GM23338 (cell line): Measurements from ENCODE around the gene SCYGR1. TPM values are rescaled to one million over a fixed set of nuclear protein-coding genes. Genes with fewer than 3 reads are reported as not detected.

Experiments used
- ATAC-seq: fragments of 200-7000 bp; cut with Tn5 transposase; 3 replicates; pipeline ENCODE4 v1.9.1; 2020
- DNase-seq: peaks from one replicate; pipeline ENCODE4 v3.0.0-alpha.2; 2015; ENCODE audit warnings: low spot score
- H2AFZ ChIP-seq: fragments of 200-600 bp; sonication (generic); 2 replicates; pipeline ENCODE4 v1.8.0; 2016; ENCODE audit warnings: antibody characterized with exemption, mild to moderate bottlenecking, moderate library complexity
- H3F3A ChIP-seq: fragments of 200-600 bp; sonication (generic); replicated peaks from 2 replicates; pipeline ENCODE4 v1.8.0; 2017; ENCODE audit warnings: antibody characterized with exemption, mixed run types, low read depth
- H3K27ac ChIP-seq: fragments of 200-600 bp; sonication (generic); 2 replicates; pipeline ENCODE4 v1.6.1; 2016; ENCODE audit warnings: low read depth
- H3K27me3 ChIP-seq: fragments of 200-600 bp; sonication (generic); 2 replicates; pipeline ENCODE4 v1.8.0; 2016; ENCODE audit warnings: mild to moderate bottlenecking, mixed run types, moderate library complexity; ENCODE audit not compliant: insufficient read depth
- H3K36me3 ChIP-seq: fragments of 200-600 bp; sonication (generic); 2 replicates; pipeline ENCODE4 v1.8.0; 2016; ENCODE audit warnings: mild to moderate bottlenecking; ENCODE audit not compliant: insufficient read depth
- H3K4me1 ChIP-seq: fragments of 200-600 bp; sonication (generic); 2 replicates; pipeline ENCODE4 v1.8.0; 2016; ENCODE audit warnings: mild to moderate bottlenecking, moderate library complexity; ENCODE audit not compliant: insufficient read depth
- H3K4me2 ChIP-seq: fragments of 200-600 bp; sonication (generic); 2 replicates; pipeline ENCODE4 v1.7.1; 2017; ENCODE audit warnings: mixed run types
- H3K4me3 ChIP-seq: fragments of 200-600 bp; sonication (generic); 2 replicates; pipeline ENCODE4 v1.6.1; 2016; ENCODE audit warnings: mixed run types
- H3K79me2 ChIP-seq: fragments of 200-600 bp; sonication (generic); replicated peaks from 2 replicates; pipeline ENCODE4 v1.8.0; 2017; ENCODE audit warnings: mild to moderate bottlenecking; ENCODE audit not compliant: insufficient read depth
- H3K9me2 ChIP-seq: fragments of 200-600 bp; sonication (generic); 2 replicates; pipeline ENCODE4 v1.8.0; 2017; ENCODE audit not compliant: insufficient read depth
- H4K20me1 ChIP-seq: fragments of 200-600 bp; sonication (generic); replicated peaks from 2 replicates; pipeline ENCODE4 v1.8.0; 2017; ENCODE audit warnings: mild to moderate bottlenecking; ENCODE audit not compliant: insufficient read depth
- H3K27ac Mint-ChIP-seq: 2 replicates; pipeline ENCODE4 v1.8.0; 2020; ENCODE audit warnings: inconsistent platforms, mild to moderate bottlenecking, moderate library complexity, mixed read lengths
- H3K27me3 Mint-ChIP-seq: 3 replicates; pipeline ENCODE4 v1.8.0; 2022; ENCODE audit warnings: low read depth, mild to moderate bottlenecking, moderate library complexity, mixed read lengths, inconsistent platforms; ENCODE audit not compliant: insufficient read depth, poor library complexity
- H3K36me3 Mint-ChIP-seq: 3 replicates; pipeline ENCODE4 v1.8.0; 2021; ENCODE audit warnings: low read depth, mild to moderate bottlenecking, inconsistent platforms, moderate library complexity, mixed read lengths
- H3K4me1 Mint-ChIP-seq: 3 replicates; pipeline ENCODE4 v1.8.0; 2020; ENCODE audit warnings: mild to moderate bottlenecking, inconsistent platforms, mixed read lengths
- H3K4me3 Mint-ChIP-seq: 3 replicates; pipeline ENCODE4 v1.8.0; 2021; ENCODE audit warnings: moderate library complexity, mild to moderate bottlenecking, inconsistent platforms, mixed read lengths
- H3K9me3 Mint-ChIP-seq: 3 replicates; pipeline ENCODE4 v1.8.0; 2020; ENCODE audit warnings: moderate library complexity, mild to moderate bottlenecking, inconsistent platforms, mixed read lengths
- CREB1 ChIP-seq: fragments of 250-450 bp; sonication (Bioruptor Pico); IDR thresholded peaks from 2 replicates; pipeline ENCODE4 v1.5.0; 2020; ENCODE audit warnings: low read depth, mild to moderate bottlenecking, moderate library complexity
- EZH2 ChIP-seq: fragments of 200-600 bp; sonication (generic); IDR thresholded peaks from one replicate; pipeline ENCODE4 v1.8.0; 2017; ENCODE audit warnings: antibody characterized with exemption, mild to moderate bottlenecking, low read depth; ENCODE audit not compliant: unreplicated experiment
- EZH2phosphoT487 ChIP-seq: fragments of 200-600 bp; sonication (generic); IDR thresholded peaks from one replicate; pipeline ENCODE4 v1.8.1; 2018; ENCODE audit warnings: antibody characterized with exemption; ENCODE audit not compliant: unreplicated experiment
- JUNB ChIP-seq: IDR thresholded peaks from one replicate; pipeline ENCODE4 v1.6.1; 2016; ENCODE audit warnings: antibody characterized with exemption; ENCODE audit not compliant: unreplicated experiment
- NANOG ChIP-seq: IDR thresholded peaks from 2 replicates; pipeline ENCODE4 v1.6.1; 2016; ENCODE audit warnings: antibody characterized with exemption, borderline replicate concordance
- POLR2AphosphoS5 ChIP-seq: IDR thresholded peaks from 2 replicates; pipeline ENCODE4 v1.6.1; 2016; ENCODE audit warnings: antibody characterized with exemption, low read depth
- STAT1 ChIP-seq: IDR thresholded peaks from one replicate; pipeline ENCODE4 v1.6.1; 2016; ENCODE audit warnings: antibody characterized with exemption; ENCODE audit not compliant: unreplicated experiment
- ZNF114 ChIP-seq: fragments of 250-450 bp; sonication (Bioruptor Pico); IDR thresholded peaks from 2 replicates; pipeline ENCODE4 v1.5.0; 2020; ENCODE audit warnings: mild to moderate bottlenecking, moderate library complexity
- ZNF331 ChIP-seq: fragments of 250-450 bp; sonication (Bioruptor Pico); IDR thresholded peaks from 2 replicates; pipeline ENCODE4 v1.5.0; 2020; ENCODE audit warnings: low read depth, mild to moderate bottlenecking, moderate library complexity
- polyA plus RNA-seq: library from polyadenylated mRNA; unstranded; fragments of >200 nt; fragmentation: Nextera tagmentation; extraction: Ambion mirVana; gene quantifications from 2 replicates; pipeline ENCODE4 v1.2.1, GENCODE V29; 2016
- total RNA-seq: library from RNA; depleted of rRNA; stranded (reverse); fragments of >200 nt; shearing (Covaris generic); gene quantifications from 2 replicates; pipeline ENCODE4 v1.2.3, GENCODE V29; 2014
- TF ChIP-seq, protein P1 (sequence below): IDR thresholded peaks from 2 replicates; pipeline ENCODE4 v1.6.1; 2016; ENCODE audit warnings: antibody characterized with exemption
- TF ChIP-seq, protein P2 (sequence below), 2 experiments: fragments of 200-600 bp in 1 of 2; sonication (generic) in 1 of 2; conservative IDR thresholded peaks; 2 replicates each; pipeline versions ENCODE4 v1.5.1 to v1.6.1; 2016 to 2017; ENCODE audit warnings: antibody characterized with exemption in 2 of 2, low read depth in 2 of 2, mild to moderate bottlenecking in 2 of 2, moderate library complexity in 1 of 2
- TF ChIP-seq, protein P3 (sequence below): fragments of 250-450 bp; sonication (Bioruptor Pico); IDR thresholded peaks from 2 replicates; pipeline ENCODE4 v1.5.0; 2020; ENCODE audit warnings: mild to moderate bottlenecking, moderate library complexity
- TF ChIP-seq, protein P4 (sequence below): IDR thresholded peaks from one replicate; pipeline ENCODE4 v1.6.1; 2018; ENCODE audit warnings: antibody characterized with exemption; ENCODE audit not compliant: unreplicated experiment

SCYGR1 gene
- total and polyA plus RNA-seq, 2 experiments from 2014 or later = not detected

DNA sequence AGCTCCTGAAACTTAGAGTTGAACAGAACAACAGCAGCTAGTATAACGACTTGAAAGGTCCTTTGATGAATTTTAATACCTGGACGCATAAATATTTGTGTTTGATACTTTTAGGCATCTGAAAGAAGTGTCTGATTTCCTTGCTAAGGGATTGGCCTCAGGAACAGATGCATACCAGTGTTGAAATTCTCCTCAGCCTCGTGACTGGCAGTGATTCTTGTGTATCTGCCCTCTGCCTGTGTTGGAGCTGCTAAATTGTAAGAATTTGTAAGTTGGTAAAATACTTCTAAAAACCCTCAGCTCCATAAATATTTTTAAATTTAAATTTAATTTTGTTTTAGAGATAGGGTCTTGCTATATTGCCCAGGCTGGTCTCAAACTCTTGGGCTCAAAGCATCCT lies 22.4 kb upstream of the SCYGR1 start:
- TF ChIP-seq JUNB (no peak), CREB1 (CRISPR knock-in tag) (no peak), ZNF331 (CRISPR knock-in tag) (no peak), STAT1 (no peak), POLR2AphosphoS5 (no peak), ZNF114 (CRISPR knock-in tag) (no peak), EZH2phosphoT487 (no peak), NANOG (no peak), EZH2 (no peak)
- TF ChIP-seq, protein P1, sequence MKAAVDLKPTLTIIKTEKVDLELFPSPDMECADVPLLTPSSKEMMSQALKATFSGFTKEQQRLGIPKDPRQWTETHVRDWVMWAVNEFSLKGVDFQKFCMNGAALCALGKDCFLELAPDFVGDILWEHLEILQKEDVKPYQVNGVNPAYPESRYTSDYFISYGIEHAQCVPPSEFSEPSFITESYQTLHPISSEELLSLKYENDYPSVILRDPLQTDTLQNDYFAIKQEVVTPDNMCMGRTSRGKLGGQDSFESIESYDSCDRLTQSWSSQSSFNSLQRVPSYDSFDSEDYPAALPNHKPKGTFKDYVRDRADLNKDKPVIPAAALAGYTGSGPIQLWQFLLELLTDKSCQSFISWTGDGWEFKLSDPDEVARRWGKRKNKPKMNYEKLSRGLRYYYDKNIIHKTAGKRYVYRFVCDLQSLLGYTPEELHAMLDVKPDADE = no peak
- TF ChIP-seq, protein P2, sequence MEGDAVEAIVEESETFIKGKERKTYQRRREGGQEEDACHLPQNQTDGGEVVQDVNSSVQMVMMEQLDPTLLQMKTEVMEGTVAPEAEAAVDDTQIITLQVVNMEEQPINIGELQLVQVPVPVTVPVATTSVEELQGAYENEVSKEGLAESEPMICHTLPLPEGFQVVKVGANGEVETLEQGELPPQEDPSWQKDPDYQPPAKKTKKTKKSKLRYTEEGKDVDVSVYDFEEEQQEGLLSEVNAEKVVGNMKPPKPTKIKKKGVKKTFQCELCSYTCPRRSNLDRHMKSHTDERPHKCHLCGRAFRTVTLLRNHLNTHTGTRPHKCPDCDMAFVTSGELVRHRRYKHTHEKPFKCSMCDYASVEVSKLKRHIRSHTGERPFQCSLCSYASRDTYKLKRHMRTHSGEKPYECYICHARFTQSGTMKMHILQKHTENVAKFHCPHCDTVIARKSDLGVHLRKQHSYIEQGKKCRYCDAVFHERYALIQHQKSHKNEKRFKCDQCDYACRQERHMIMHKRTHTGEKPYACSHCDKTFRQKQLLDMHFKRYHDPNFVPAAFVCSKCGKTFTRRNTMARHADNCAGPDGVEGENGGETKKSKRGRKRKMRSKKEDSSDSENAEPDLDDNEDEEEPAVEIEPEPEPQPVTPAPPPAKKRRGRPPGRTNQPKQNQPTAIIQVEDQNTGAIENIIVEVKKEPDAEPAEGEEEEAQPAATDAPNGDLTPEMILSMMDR (conservative IDR thresholded peaks at IDR 0.05; ENCODE audit: low read depth in 2 of 2) = no peak
- TF ChIP-seq, protein P3, sequence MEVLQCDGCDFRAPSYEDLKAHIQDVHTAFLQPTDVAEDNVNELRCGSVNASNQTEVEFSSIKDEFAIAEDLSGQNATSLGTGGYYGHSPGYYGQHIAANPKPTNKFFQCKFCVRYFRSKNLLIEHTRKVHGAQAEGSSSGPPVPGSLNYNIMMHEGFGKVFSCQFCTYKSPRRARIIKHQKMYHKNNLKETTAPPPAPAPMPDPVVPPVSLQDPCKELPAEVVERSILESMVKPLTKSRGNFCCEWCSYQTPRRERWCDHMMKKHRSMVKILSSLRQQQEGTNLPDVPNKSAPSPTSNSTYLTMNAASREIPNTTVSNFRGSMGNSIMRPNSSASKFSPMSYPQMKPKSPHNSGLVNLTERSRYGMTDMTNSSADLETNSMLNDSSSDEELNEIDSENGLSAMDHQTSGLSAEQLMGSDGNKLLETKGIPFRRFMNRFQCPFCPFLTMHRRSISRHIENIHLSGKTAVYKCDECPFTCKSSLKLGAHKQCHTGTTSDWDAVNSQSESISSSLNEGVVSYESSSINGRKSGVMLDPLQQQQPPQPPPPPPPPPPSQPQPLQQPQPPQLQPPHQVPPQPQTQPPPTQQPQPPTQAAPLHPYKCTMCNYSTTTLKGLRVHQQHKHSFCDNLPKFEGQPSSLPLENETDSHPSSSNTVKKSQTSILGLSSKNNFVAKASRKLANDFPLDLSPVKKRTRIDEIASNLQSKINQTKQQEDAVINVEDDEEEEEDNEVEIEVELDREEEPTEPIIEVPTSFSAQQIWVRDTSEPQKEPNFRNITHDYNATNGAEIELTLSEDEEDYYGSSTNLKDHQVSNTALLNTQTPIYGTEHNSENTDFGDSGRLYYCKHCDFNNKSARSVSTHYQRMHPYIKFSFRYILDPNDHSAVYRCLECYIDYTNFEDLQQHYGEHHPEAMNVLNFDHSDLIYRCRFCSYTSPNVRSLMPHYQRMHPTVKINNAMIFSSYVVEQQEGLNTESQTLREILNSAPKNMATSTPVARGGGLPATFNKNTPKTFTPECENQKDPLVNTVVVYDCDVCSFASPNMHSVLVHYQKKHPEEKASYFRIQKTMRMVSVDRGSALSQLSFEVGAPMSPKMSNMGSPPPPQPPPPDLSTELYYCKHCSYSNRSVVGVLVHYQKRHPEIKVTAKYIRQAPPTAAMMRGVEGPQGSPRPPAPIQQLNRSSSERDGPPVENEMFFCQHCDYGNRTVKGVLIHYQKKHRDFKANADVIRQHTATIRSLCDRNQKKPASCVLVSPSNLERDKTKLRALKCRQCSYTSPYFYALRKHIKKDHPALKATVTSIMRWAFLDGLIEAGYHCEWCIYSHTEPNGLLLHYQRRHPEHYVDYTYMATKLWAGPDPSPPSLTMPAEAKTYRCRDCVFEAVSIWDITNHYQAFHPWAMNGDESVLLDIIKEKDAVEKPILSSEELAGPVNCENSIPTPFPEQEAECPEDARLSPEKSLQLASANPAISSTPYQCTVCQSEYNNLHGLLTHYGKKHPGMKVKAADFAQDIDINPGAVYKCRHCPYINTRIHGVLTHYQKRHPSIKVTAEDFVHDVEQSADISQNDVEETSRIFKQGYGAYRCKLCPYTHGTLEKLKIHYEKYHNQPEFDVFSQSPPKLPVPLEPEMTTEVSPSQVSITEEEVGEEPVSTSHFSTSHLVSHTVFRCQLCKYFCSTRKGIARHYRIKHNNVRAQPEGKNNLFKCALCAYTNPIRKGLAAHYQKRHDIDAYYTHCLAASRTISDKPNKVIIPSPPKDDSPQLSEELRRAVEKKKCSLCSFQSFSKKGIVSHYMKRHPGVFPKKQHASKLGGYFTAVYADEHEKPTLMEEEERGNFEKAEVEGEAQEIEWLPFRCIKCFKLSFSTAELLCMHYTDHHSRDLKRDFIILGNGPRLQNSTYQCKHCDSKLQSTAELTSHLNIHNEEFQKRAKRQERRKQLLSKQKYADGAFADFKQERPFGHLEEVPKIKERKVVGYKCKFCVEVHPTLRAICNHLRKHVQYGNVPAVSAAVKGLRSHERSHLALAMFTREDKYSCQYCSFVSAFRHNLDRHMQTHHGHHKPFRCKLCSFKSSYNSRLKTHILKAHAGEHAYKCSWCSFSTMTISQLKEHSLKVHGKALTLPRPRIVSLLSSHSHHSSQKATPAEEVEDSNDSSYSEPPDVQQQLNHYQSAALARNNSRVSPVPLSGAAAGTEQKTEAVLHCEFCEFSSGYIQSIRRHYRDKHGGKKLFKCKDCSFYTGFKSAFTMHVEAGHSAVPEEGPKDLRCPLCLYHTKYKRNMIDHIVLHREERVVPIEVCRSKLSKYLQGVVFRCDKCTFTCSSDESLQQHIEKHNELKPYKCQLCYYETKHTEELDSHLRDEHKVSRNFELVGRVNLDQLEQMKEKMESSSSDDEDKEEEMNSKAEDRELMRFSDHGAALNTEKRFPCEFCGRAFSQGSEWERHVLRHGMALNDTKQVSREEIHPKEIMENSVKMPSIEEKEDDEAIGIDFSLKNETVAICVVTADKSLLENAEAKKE (CRISPR knock-in tag) = no peak
- TF ChIP-seq, protein P4, sequence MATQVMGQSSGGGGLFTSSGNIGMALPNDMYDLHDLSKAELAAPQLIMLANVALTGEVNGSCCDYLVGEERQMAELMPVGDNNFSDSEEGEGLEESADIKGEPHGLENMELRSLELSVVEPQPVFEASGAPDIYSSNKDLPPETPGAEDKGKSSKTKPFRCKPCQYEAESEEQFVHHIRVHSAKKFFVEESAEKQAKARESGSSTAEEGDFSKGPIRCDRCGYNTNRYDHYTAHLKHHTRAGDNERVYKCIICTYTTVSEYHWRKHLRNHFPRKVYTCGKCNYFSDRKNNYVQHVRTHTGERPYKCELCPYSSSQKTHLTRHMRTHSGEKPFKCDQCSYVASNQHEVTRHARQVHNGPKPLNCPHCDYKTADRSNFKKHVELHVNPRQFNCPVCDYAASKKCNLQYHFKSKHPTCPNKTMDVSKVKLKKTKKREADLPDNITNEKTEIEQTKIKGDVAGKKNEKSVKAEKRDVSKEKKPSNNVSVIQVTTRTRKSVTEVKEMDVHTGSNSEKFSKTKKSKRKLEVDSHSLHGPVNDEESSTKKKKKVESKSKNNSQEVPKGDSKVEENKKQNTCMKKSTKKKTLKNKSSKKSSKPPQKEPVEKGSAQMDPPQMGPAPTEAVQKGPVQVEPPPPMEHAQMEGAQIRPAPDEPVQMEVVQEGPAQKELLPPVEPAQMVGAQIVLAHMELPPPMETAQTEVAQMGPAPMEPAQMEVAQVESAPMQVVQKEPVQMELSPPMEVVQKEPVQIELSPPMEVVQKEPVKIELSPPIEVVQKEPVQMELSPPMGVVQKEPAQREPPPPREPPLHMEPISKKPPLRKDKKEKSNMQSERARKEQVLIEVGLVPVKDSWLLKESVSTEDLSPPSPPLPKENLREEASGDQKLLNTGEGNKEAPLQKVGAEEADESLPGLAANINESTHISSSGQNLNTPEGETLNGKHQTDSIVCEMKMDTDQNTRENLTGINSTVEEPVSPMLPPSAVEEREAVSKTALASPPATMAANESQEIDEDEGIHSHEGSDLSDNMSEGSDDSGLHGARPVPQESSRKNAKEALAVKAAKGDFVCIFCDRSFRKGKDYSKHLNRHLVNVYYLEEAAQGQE = no peak
- no peak overlapping the region for H3K4me3 Mint-ChIP-seq
- Histone ChIP-seq H3K4me2 (no peak overlapping the region), H2AFZ (no peak overlapping the region), H3K27me3 (no peaks in the 10 kb centered on the region), H3K4me3 (no peak overlapping the region), H4K20me1 (no peaks in the 10 kb centered on the region), H3K27ac (no peak overlapping the region), H3K9me2 (no peaks in the 10 kb centered on the region), H3K36me3 (no peaks in the 10 kb centered on the region), H3K4me1 (no peaks in the 10 kb centered on the region), H3K79me2 (no peaks in the 10 kb centered on the region), H3F3A (no peaks in the 10 kb centered on the region)
- no peaks in the 10 kb centered on the region for H3K27me3 Mint-ChIP-seq
- peaks cover 4% of the 10 kb centered on the region; the same call in 2 of the 3 replicates for H3K4me1 Mint-ChIP-seq
- H3K27ac Mint-ChIP-seq = no peak overlapping the region
- H3K36me3 Mint-ChIP-seq = no peaks in the 10 kb centered on the region
- H3K9me3 Mint-ChIP-seq = no peaks in the 10 kb centered on the region
- ATAC-seq (no peak), DNase-seq (no peak)
